Fibroblast of upper back skin (primary cell): ENCODE data around the gene TRAPPC3.

Experiments
- DNase-seq: peaks from one replicate; pipeline ENCODE4 v3.0.0-alpha.2; 2013

Gene TRAPPC3

DNA sequence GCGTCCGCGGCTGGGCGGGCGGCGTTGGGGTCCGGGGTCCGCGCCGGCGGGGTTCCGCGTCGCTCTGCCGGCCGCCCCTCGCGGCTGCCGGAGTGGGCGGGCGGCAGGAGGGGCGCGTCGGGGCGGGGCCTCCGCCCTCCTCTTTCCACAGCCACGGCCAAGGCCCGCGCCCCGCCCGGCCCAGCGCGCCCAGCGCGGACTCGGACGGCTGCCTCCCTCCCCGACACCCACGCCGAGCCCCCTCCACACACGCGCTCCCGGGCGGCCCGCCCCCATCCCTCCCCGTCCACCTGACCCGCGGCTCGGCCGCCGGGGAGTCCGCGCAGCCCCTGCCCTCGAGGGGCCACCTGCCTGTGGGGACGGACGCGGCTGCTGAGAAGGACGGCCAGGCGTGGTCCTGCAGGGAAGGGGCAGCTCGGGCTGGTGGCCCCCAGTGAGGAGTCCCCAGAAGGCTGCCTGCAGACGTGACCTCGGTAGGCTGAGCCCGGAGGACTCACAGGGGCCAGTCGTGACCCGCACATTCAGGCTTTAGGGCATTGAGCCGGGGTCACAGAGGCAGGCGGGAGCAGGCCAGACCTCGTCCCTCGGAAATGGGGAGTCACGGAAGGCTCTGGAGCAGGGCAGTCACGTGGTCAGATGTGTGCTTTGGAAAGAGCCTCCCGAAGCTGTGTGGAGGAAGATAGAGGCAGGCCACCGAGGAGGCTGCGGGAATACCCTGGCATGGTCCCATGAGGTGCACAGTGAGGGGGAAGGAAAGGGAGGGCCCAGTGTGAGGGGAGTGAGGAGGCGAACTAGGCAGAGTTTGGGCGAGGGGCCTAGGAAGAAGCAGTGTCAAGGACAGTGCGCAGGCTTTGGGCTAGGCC is 23.9 kb downstream of the TRAPPC3 start, which contains the start of gene COL8A2:
TSS of gene COL8A2 (minus strand) at position 94 of the 863 bp plus-strand sequence. CDS start 24,980 bp downstream, outside the sequence.
- DNase-seq, result no peak

GRCh38 chr1:36124404-36125128 is 24.7 kb downstream of the TRAPPC3 start:
- no peak for DNase-seq

DNA sequence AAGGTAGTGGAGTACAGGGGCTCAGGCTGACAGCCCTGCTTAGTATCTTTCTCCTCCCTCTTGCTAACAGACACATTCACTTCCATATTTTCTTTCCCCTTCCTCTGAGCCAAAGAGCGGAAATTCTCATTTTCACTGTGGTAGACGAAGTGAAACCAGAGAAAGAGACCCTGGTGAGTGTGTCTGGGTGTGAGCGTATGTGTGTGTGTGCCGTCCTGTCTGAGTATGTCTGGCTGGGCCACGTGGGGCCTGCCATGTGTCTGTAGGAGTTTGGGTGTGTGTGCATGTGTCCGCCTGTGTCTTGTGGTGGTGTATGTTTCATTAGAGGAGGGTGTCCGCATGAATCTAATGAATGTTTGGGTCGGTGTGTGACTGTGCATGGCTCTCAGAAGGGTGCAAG is 25.9 kb downstream of the TRAPPC3 start:
- DNase-seq, result peak; percentile 50

- no peak for DNase-seq
Measured at GRCh38 chr1:36122062-36123030, 26.9 kb downstream of the TRAPPC3 start.

DNA sequence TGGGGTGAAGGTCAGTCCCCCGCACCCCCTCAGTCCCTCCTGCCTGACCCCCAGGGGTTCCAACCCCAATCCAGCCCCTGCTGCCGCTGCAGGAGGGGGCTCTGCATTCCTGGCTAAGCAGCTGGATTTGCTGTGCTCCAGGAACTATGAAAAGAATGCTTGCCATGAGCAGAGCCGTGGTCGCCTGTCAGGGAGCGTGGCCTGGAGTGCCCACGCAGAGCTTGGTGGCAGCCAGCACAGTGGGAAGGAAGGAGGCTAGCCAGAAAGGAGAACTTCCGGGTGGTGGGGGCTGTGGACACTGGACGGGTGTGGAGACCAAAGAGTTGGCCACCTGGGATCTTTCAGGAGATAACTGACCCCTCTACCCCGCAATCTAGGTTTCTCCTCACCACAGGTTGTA is 29.8 kb downstream of the TRAPPC3 start:
- DNase-seq, result peak; percentile 32

DNA sequence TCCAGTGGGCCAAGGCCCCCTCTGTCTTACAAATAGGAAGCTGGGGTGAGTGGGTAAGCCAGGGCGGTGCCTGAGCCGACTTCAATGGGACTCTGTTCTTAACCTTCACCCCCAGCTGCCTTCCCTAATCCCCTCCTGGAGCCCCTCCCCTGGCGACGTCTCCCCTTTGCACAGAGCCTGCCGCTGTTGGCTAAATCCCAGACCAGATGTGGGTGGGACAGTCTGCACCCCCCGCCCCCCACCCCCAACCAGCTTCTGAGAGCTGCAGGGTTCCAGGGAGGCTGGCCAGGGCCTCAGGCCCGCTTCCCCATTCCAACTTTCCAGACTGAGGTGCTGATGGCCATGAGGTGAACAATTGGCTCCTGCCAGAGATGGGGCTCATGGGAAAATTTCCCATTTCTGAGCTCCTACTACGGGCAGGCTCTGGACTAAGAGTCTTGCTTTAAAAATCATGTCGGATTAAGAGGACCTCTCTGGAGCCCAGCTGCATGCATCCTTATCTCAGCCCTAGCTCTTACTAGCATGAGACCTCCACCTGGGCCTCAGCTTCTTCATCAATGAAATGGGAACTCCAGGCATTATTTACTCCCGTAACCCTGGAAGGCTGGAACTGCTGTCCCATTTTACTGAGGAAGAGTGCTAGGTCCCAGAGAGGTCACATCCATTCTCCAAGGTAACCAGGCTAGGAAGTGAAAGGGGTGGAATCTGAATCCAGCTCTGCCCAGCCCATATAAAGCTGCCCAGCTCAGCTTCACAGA is 30.7 kb downstream of the TRAPPC3 start:
- no peak for DNase-seq

DNA sequence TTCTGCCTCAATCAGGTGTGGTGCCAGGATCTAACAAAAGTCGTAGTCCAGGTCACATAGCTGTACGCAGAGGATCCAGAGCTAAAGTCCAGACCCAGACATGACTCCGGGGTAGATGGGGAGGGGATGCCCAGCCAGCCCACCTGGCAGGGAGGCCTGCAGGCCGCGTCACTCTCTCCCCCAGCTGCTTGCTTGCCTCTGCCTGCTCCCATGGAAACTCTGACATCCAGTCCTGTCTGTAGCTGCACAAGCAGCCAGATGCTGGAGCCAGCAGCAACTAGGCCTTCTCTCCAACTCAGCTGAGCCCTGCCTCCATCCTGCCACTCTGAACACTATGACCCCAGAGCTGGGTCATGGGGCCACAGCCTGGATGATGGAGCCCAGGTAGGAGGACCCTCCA is 32.4 kb downstream of the TRAPPC3 start:
- DNase-seq, result no peak

DNA sequence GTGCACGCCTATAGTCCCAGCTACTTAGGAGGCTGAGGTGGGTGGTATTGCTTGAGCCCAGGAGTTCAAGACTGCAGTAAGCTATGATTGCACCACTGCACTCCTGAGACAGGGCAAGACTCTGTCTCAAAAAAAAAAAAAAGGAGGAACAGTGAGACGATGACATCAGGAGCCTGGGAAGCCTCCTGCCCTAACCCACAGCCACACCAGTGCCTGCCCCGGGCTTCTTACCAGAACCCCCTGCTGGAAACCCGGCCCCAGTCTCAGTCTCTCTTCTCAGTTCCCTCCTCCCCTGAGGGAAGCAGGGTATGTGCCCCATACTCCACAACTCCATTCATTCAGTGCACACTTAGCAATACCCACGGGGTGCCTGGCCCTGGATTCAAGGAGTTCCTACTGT is 33.4 kb downstream of the TRAPPC3 start:
- DNase-seq, result peak; percentile 61

GRCh38 chr1:36115200-36115669 is 34.1 kb downstream of the TRAPPC3 start:
- DNase-seq, result peak; percentile 90

DNA sequence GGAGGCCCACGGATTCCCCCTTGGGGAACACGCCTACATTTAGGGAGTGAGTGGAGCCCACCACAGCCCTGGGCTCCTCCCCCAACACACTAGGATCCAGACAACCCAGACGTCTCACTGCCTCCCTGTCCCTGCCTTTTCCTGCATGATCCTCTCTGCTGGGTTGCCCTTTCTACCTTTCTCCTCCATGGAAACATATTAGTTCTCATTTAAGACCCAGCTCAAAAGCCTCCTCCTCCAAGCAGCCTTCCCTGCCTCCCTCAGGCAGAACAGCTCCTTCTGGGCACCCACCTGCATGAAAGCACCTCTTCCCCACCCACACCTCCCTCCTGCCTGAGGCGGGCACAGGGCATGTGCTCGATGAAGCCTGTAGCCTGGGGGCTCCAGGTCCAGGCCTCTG is 34.9 kb downstream of the TRAPPC3 start:
- no peak for DNase-seq

DNA sequence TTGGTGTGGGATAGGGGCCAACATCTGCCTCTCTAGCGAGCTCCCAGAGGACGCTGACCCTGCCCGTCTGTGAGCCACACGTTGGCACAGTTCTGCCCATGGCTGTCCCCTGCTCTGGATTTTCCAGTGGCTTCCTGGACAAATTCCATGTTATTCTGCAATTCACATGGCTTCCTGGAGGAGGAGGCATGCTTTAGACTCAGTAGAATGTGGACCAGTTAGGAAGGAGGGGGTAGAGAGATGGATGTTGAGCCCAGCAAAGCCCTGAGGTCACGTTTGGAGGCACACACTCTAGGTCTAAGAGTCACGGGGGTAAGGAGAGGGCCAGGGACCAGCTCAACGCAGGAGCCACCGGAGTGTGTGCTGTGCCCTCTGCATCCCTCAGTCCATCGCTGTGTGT is 36.5 kb downstream of the TRAPPC3 start:
- no peak for DNase-seq

DNA sequence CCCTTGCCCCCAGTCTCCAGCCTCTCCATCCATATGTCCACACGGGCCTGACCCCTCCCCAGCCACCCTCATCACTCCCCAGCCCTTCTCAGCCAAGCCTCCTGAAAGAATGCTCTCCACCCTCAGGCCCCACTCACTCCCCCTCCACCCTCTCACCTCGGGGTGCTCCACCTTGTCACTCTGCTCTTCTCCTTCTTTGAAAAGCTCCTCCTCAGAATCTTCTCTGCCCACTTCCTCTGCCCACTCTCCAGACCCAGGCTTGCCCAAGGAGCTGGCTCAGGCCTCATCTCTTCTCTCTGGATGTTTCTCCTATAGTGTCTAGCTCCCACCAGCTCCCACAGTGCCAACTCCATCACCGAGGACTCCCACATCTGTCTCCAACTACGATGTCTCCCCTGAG is 38.1 kb downstream of the TRAPPC3 start:
- DNase-seq, result no peak

DNA sequence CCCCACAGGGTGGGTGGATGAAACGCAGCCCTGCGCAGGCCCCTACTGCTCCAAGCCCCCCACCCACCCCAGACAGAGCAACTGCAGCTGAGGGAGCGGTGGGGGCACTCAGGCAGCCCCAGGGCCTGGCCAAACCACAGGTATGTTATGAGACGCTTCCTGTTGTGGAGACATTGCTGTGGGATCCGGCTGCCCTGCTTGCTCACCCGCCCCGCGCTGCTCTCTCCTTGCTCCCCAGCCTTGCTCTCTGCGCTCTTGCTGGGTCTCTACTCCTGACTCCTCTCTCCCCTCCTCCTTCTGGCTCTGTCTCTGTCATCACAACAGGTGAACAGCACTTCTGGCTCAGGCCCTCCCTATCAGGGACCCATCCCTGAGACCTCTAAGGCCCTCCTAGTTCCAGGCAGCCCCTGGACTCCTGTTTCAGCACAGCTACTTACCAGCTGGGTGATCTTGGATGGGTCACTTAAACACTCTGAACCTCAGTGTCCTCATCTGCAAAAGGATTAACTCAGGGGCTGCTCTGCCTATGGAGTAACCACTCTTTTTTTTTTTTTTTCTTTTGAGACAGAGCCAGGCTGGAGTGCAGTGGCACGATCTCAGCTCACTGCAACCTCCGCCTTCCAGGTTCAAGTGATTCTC is 40.1 kb downstream of the TRAPPC3 start:
- DNase-seq, result peak; percentile 87

- peak; percentile 86 for DNase-seq
Measured at GRCh38 chr1:36108314-36108713, 41.0 kb downstream of the TRAPPC3 start.

GRCh38 chr1:36107394-36107793 is 41.9 kb downstream of the TRAPPC3 start:
- DNase-seq, result no peak

DNA sequence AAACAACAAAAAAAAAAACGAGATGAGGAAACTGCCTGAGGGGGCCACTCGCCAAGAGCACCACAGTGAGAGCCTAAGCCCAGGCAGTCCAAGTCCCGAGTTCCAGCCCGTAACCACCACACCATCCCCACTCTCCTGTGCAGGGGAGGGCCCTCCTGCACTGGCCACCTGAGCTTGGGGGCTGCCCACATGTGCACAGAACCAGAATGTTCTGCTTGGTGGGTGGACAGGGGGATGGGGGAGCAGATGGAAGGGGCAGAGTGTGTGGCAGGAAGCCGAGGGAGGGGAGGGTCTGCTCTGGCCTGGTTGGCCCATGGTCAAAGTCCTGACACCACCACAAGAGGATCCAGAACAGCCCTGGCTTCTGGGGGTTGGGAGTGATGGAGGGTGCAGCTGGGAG is 43.0 kb downstream of the TRAPPC3 start:
- no peak for DNase-seq

DNA sequence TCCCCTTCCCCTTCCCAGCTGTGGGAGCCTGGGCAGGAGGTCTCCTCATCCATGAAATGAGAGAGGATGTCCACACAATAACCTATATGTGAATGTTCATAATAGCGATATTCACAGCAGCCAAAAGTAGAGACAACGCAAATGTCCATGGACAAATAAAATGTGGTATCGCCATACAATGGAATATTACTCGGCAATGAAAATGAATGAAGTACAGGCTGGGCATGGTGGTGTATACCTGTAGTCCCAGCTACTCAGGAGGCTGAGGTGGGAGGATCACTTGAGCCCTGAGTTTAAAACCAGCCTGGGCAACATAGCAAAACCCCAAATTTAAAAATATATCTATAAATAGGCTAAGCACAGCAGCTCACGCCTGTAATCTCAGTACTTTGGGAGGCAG is 47.7 kb downstream of the TRAPPC3 start:
- no peak for DNase-seq

DNA sequence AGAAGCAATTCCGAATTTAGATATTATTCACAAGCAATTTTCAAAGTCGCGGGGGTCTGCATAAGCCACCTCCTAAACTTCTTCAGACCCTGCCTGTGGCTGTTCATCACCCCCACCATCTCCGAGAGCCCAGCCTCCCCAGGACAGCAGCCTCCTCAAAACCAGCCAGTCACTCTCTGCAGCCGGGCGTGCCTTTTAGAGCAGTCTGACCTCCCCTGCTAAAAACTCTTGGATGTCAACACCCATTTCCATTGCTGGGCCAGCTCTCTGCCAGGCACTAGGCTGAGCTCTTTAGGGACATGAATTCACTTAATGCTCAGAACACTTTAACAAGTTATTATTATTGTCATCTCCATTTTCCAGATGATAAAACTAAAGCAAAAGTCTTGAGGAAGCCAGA is 48.9 kb downstream of the TRAPPC3 start:
- no peak for DNase-seq

GRCh38 chr1:36099681-36100341 is 49.5 kb downstream of the TRAPPC3 start:
- peak; percentile 75 for DNase-seq

DNA sequence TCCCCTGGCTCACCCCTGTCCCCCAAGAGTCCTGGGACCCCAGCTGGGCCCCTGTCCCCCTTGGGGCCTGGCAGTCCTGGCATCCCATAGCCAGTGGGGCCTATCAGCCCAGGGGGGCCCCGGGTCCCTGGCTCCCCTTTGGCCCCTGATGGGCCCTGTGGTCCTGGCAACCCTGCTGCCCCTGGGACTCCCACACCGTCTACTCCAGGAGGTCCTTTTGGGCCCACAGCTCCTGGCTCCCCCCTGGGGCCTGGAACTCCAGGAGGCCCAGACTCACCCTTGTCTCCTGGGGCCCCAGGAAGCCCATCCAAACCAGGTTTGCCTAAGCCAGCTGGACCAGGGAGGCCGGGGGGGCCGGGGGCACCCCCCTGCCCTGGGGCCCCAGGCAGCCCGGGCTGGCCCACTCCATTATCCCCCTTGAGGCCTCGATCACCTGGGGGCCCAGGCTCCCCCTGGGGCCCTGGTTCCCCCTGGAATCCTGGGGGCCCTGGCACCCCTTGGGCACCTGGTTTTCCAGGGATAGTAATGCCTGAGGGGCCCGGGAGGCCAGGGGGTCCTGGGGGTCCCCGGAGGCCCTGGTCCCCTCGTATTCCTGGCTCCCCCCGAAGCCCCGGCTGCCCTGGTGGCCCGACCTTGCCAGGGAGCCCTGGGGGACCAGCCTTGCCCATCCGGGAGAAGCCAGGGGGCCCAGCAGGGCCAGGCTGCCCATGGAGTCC is 50.5 kb downstream of the TRAPPC3 start:
- no peak for DNase-seq
